DMS153 treated with DMSO at 0.1 percent for 48 hours (cell line): ENCODE data around the gene GLIPR1.
"Not testable (repeated sequence)": the region's sequence is repeated elsewhere in the genome, so short reads cannot be mapped to it uniquely, and the experiment has no call there.

Experiments
- DNase-seq: peaks from one replicate; lab custom pipeline; 2025; ENCODE audit not compliant: unreplicated experiment; lab: John Stamatoyannopoulos, UW

GLIPR1 gene

GRCh38 chr12:75471902-75472890 is 8.4 kb upstream of the GLIPR1 start:
- no peak for DNase-seq

- no peak for DNase-seq
Measured at GRCh38 chr12:75474116-75474515, 6.4 kb upstream of the GLIPR1 start.

- no peak for DNase-seq
Measured at GRCh38 chr12:75476071-75476470, 4.5 kb upstream of the GLIPR1 start.

- no peak for DNase-seq
Measured at GRCh38 chr12:75477137-75477536, 3.4 kb upstream of the GLIPR1 start.

GRCh38 chr12:75478116-75478794 is 2.3 kb upstream of the GLIPR1 start:
- DNase-seq = no peak

- no peak for DNase-seq
Measured at GRCh38 chr12:75479963-75480461, 543 bp upstream of the GLIPR1 start.

GRCh38 chr12:75481013-75481705 is 604 bp downstream of the GLIPR1 start:
- DNase-seq = no peak

- DNase-seq = no peak
Measured at GRCh38 chr12:75481774-75482173, 1.2 kb downstream of the GLIPR1 start.

GRCh38 chr12:75482646-75483045 is 2.1 kb downstream of the GLIPR1 start:
- peak; percentile 8 for DNase-seq

GRCh38 chr12:75483431-75483830 is 2.9 kb downstream of the GLIPR1 start:
- no peak for DNase-seq

GRCh38 chr12:75484450-75484849 is 3.9 kb downstream of the GLIPR1 start:
- DNase-seq = not testable (repeated sequence)

GRCh38 chr12:75487308-75487707 is 6.8 kb downstream of the GLIPR1 start:
- no peak for DNase-seq

GRCh38 chr12:75488553-75488952 is 8.0 kb downstream of the GLIPR1 start:
- DNase-seq = no peak

- no peak for DNase-seq
Measured at GRCh38 chr12:75489187-75489586, 8.6 kb downstream of the GLIPR1 start.

- DNase-seq = no peak
Measured at GRCh38 chr12:75489613-75490210, 9.2 kb downstream of the GLIPR1 start.

GRCh38 chr12:75491169-75491568 is 10.6 kb downstream of the GLIPR1 start:
- no peak for DNase-seq

- no peak for DNase-seq
Measured at GRCh38 chr12:75503459-75503858, 22.9 kb downstream of the GLIPR1 start.

- DNase-seq = no peak
Measured at GRCh38 chr12:75503866-75504265, 23.3 kb downstream of the GLIPR1 start.

- no peak for DNase-seq
Measured at GRCh38 chr12:75505706-75506312, 25.3 kb downstream of the GLIPR1 start.

- DNase-seq = no peak
Measured at GRCh38 chr12:75507086-75507485, 26.5 kb downstream of the GLIPR1 start.

- DNase-seq = no peak
Measured at GRCh38 chr12:75508159-75508558, 27.6 kb downstream of the GLIPR1 start.
